Measurements from ENCODE around the gene EBLN2.

DNA sequence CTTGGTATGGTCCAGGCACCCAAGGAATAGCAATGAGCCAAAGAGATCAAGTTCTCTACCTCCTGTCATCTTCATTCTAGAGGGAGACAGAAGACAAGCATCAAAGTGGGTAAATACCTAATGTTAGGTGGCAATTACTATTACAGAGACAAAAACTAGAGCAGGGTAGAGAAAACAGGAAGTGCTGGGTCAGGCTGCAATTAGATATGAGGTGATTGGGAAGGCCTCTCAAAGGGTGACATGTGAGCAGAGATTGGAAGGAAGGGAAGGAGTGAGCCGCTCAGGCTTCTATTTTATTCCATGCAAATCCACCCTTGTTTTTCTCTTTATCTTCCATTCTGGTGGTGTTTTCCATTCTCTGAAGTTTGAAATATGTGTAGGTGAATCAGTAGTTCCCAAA lies 37.4 kb downstream of the EBLN2 start:
- TF ChIP-seq, protein P1, sequence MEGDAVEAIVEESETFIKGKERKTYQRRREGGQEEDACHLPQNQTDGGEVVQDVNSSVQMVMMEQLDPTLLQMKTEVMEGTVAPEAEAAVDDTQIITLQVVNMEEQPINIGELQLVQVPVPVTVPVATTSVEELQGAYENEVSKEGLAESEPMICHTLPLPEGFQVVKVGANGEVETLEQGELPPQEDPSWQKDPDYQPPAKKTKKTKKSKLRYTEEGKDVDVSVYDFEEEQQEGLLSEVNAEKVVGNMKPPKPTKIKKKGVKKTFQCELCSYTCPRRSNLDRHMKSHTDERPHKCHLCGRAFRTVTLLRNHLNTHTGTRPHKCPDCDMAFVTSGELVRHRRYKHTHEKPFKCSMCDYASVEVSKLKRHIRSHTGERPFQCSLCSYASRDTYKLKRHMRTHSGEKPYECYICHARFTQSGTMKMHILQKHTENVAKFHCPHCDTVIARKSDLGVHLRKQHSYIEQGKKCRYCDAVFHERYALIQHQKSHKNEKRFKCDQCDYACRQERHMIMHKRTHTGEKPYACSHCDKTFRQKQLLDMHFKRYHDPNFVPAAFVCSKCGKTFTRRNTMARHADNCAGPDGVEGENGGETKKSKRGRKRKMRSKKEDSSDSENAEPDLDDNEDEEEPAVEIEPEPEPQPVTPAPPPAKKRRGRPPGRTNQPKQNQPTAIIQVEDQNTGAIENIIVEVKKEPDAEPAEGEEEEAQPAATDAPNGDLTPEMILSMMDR (IDR thresholded peaks at IDR 0.05; ENCODE audit: low read depth, low read length, poor library complexity, severe bottlenecking): no peak
- TF ChIP-seq EZH2phosphoT487 (IDR thresholded peaks at IDR 0.05; ENCODE audit: borderline replicate concordance, low read length): no peak

Data from DOHH2 (cell line).